KOPT-K1 (cell line): ENCODE results near the gene FAM241A.

ENCODE experiments used
- H3K27ac ChIP-seq: fragments of 200-600 bp; sonication (generic); 2 replicates; pipeline ENCODE4 v1.5.1; 2016; ENCODE audit warnings: antibody characterized with exemption, mild to moderate bottlenecking, low read depth, low read length; ENCODE audit not compliant: poor library complexity, severe bottlenecking
- H3K36me3 ChIP-seq: fragments of 200-600 bp; sonication (generic); 2 replicates; pipeline ENCODE4 v1.5.1; 2017; ENCODE audit warnings: antibody characterized with exemption, mild to moderate bottlenecking, low read length, moderate library complexity; ENCODE audit not compliant: insufficient read depth
- H3K9me3 ChIP-seq: fragments of 200-600 bp; sonication (generic); 2 replicates; pipeline ENCODE4 v1.5.1; 2017; ENCODE audit warnings: antibody characterized with exemption, low read length, mild to moderate bottlenecking; ENCODE audit not compliant: insufficient read depth, poor library complexity, severe bottlenecking

The FAM241A gene

GRCh38 chr4:112120021-112120420 is 25.2 kb upstream of the FAM241A start:
- Histone ChIP-seq H3K27ac (no peak overlapping the region), H3K36me3 (no peaks in the 10 kb centered on the region), H3K9me3 (no peaks in the 10 kb centered on the region)

- Histone ChIP-seq H3K9me3 (no peaks in the 10 kb centered on the region), H3K36me3 (no peaks in the 10 kb centered on the region), H3K27ac (no peak overlapping the region)
Measured at GRCh38 chr4:112125416-112125815, 19.8 kb upstream of the FAM241A start.

GRCh38 chr4:112127048-112127637 is 18.1 kb upstream of the FAM241A start:
- no peaks in the 10 kb centered on the region for H3K9me3 ChIP-seq
- no peaks in the 10 kb centered on the region for H3K36me3 ChIP-seq
- H3K27ac ChIP-seq: no peak overlapping the region

- Histone ChIP-seq H3K9me3 (no peaks in the 10 kb centered on the region), H3K27ac (no peak overlapping the region), H3K36me3 (no peaks in the 10 kb centered on the region)
Measured at GRCh38 chr4:112127803-112128202, 17.5 kb upstream of the FAM241A start.

- Histone ChIP-seq H3K36me3 (no peaks in the 10 kb centered on the region), H3K27ac (no peak overlapping the region), H3K9me3 (no peaks in the 10 kb centered on the region)
Measured at GRCh38 chr4:112128452-112128851, 16.8 kb upstream of the FAM241A start.

- no peaks in the 10 kb centered on the region for H3K9me3 ChIP-seq
- no peak overlapping the region for H3K27ac ChIP-seq
- H3K36me3 ChIP-seq: no peaks in the 10 kb centered on the region
Measured at GRCh38 chr4:112130906-112131305, 14.3 kb upstream of the FAM241A start.

GRCh38 chr4:112136551-112136950 is 8.7 kb upstream of the FAM241A start:
- Histone ChIP-seq H3K27ac (no peak overlapping the region), H3K9me3 (no peaks in the 10 kb centered on the region), H3K36me3 (no peaks in the 10 kb centered on the region)

GRCh38 chr4:112138538-112138937 is 6.7 kb upstream of the FAM241A start:
- Histone ChIP-seq H3K9me3 (no peaks in the 10 kb centered on the region), H3K27ac (no peak overlapping the region), H3K36me3 (no peaks in the 10 kb centered on the region)

GRCh38 chr4:112140536-112140935 is 4.7 kb upstream of the FAM241A start:
- H3K9me3 ChIP-seq: no peaks in the 10 kb centered on the region
- no peaks in the 10 kb centered on the region for H3K36me3 ChIP-seq
- H3K27ac ChIP-seq: no peak overlapping the region

GRCh38 chr4:112141366-112142138 is 3.7 kb upstream of the FAM241A start:
- Histone ChIP-seq H3K9me3 (no peaks in the 10 kb centered on the region), H3K36me3 (no peaks in the 10 kb centered on the region), H3K27ac (no peak overlapping the region)

- Histone ChIP-seq H3K9me3 (no peaks in the 10 kb centered on the region), H3K27ac (no peak overlapping the region), H3K36me3 (no peaks in the 10 kb centered on the region)
Measured at GRCh38 chr4:112142182-112142581, 3.1 kb upstream of the FAM241A start.

GRCh38 chr4:112143781-112144180 is 1.5 kb upstream of the FAM241A start:
- H3K36me3 ChIP-seq: no peaks in the 10 kb centered on the region
- H3K27ac ChIP-seq: no peak overlapping the region
- no peaks in the 10 kb centered on the region for H3K9me3 ChIP-seq

GRCh38 chr4:112144546-112145325 is 518 bp upstream of the FAM241A start:
- Histone ChIP-seq H3K27ac (no peak overlapping the region), H3K9me3 (no peaks in the 10 kb centered on the region), H3K36me3 (no peaks in the 10 kb centered on the region)

GRCh38 chr4:112145790-112146501 is 692 bp downstream of the FAM241A start:
- Histone ChIP-seq H3K9me3 (no peaks in the 10 kb centered on the region), H3K27ac (peak overlapping the region; percentile 16), H3K36me3 (no peaks in the 10 kb centered on the region)

- Histone ChIP-seq H3K36me3 (no peaks in the 10 kb centered on the region), H3K9me3 (no peaks in the 10 kb centered on the region), H3K27ac (no peak overlapping the region)
Measured at GRCh38 chr4:112146502-112146813, 1.2 kb downstream of the FAM241A start.
